Transverse colon (tissue), 4 donors: ENCODE data around the gene SBNO1. TPM values are rescaled to one million over a fixed set of nuclear protein-coding genes. Genes with fewer than 3 reads are reported as not detected.

Experiments used
- DNase-seq: peaks from one replicate; pipeline ENCODE4 v3.0.0-alpha.2; 2019
- H3K27ac ChIP-seq, 4 donors: fragments of 200-600 bp; sonication (generic); 2 replicates each; pipeline ENCODE4 v1.5.1; 2016 to 2018; ENCODE audit warnings: inconsistent platforms in 4 of 4
- H3K27me3 ChIP-seq: fragments of 200-600 bp; sonication (generic); 2 replicates; pipeline ENCODE4 v1.5.1; 2017; ENCODE audit warnings: inconsistent platforms
- H3K36me3 ChIP-seq, 4 donors: fragments of 200-600 bp; sonication (generic); 2 replicates each; pipeline ENCODE4 v1.5.1; 2017 to 2019; ENCODE audit warnings: inconsistent platforms in 4 of 4
- H3K4me1 ChIP-seq, 4 donors: fragments of 200-600 bp; sonication (generic); 2 replicates each; pipeline ENCODE4 v1.5.1; 2017 to 2020; ENCODE audit warnings: inconsistent platforms in 4 of 4
- H3K4me3 ChIP-seq, 4 donors: fragments of 200-600 bp; sonication (generic); 1 replicate in 1 of 4; 2 replicates in 3 of 4; pipeline versions ENCODE4 v1.5.1 to v1.6.1; 2017 to 2019; ENCODE audit warnings: inconsistent platforms in 4 of 4
- H3K9me3 ChIP-seq, 2 donors: fragments of 200-600 bp; sonication (generic); 2 replicates each; pipeline ENCODE4 v1.5.1; 2017 to 2019; ENCODE audit warnings: inconsistent platforms in 2 of 2
- EP300 ChIP-seq: sonication (generic); formaldehyde crosslinking; IDR thresholded peaks from one replicate; pipeline ENCODE4 v1.6.1; 2017; ENCODE audit warnings: antibody characterized with exemption, low read depth
- POLR2A ChIP-seq: fragments of 450-650 bp; IDR thresholded peaks from one replicate; pipeline ENCODE4 v1.6.1; 2016; ENCODE audit warnings: antibody characterized with exemption, mild to moderate bottlenecking, moderate library complexity
- POLR2AphosphoS5 ChIP-seq, 3 donors: sonication (generic); formaldehyde crosslinking; IDR thresholded peaks; one replicate each; pipeline ENCODE4 v1.6.1; 2016; ENCODE audit warnings: antibody characterized with exemption in 3 of 3
- WGBS, 2 donors: methylation state at CpG; one replicate each; pipeline ENCODE4 v1.1.5; 2018; ENCODE audit warnings: low coverage in 1 of 2; 5-methylcytosine and 5-hydroxymethylcytosine counted together
- in situ Hi-C, 4 donors: fragments of 200-750 bp; cut with MboI; loops; one replicate each; pipeline versions ENCODE4 v1.15.0 to v1.15.1; 2017; ENCODE audit warnings: low sequenced_read_pairs in 3 of 4, low pct_ligation_motif_present in 1 of 4, low pct_unique_long_range_greater_than_20kb in 1 of 4
- intact Hi-C: fragments of 100-400 bp; cut with DNase I; formaldehyde crosslinking; loops from one replicate; pipeline ENCODE4 v1.15.1; 2023; ENCODE audit warnings: low total_unique reads
- total RNA-seq, 4 donors: library from RNA; depleted of rRNA; stranded (reverse); fragments of >200 nt; gene quantifications; one replicate each; pipeline ENCODE4 v1.1.0, GENCODE V29; 2016
- TF ChIP-seq, protein P1 (sequence below), 5 experiments: fragments of 200-600 bp in 3 of 5; fragments of 450-650 bp in 2 of 5; sonication (generic) in 3 of 5; IDR thresholded peaks; 1 replicate in 2 of 5; 2 replicates in 3 of 5; pipeline ENCODE4 v1.5.1; 2016 to 2017; ENCODE audit warnings: antibody characterized with exemption in 5 of 5, inconsistent platforms in 3 of 5, mild to moderate bottlenecking in 2 of 5, moderate library complexity in 1 of 5

Gene SBNO1
- total RNA-seq, 4 donors from 2014 or later, result 14.6 to 26.9 (median 23.8) TPM

DNA sequence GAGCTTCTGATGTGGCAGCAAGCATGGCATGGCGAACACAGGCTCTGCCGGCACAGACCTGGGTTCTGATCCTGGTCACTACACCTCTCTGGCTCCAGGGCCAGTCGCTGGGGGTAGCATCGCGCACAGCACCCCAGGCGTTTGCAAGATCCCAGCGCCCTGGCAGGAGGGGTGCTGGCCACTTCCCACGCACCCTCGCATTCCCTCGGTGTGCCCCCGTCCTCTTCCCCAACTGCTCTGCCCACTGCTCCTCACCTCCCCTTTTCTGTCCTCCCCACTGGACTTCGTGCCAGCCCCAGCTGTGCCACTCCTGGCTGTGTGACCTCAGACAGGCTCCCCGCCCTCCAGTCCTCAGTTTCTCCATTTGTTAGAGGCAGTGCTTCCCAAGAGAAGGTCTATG is 95.8 kb downstream of the SBNO1 start:
- Histone ChIP-seq H3K27me3 (no peaks in the 10 kb centered on the region), H3K4me3 (peak overlapping the region in 1 of 4 donors; percentile 96), H3K4me1 (peaks cover 3 to 31% (median 30%) of the 10 kb centered on the region in 4 donors), H3K27ac (peak overlapping the region; percentile 75 to 87 (median 80)), H3K9me3 (no peaks in the 10 kb centered on the region), H3K36me3 (peaks cover 0 to 6% (median 0%) of the 10 kb centered on the region in 4 donors)
- DNase-seq, result no peak
- TF ChIP-seq EP300 (no peak), POLR2A (no peak), POLR2AphosphoS5 (IDR thresholded peaks at IDR 0.05) (no peak)
- TF ChIP-seq, protein P1, sequence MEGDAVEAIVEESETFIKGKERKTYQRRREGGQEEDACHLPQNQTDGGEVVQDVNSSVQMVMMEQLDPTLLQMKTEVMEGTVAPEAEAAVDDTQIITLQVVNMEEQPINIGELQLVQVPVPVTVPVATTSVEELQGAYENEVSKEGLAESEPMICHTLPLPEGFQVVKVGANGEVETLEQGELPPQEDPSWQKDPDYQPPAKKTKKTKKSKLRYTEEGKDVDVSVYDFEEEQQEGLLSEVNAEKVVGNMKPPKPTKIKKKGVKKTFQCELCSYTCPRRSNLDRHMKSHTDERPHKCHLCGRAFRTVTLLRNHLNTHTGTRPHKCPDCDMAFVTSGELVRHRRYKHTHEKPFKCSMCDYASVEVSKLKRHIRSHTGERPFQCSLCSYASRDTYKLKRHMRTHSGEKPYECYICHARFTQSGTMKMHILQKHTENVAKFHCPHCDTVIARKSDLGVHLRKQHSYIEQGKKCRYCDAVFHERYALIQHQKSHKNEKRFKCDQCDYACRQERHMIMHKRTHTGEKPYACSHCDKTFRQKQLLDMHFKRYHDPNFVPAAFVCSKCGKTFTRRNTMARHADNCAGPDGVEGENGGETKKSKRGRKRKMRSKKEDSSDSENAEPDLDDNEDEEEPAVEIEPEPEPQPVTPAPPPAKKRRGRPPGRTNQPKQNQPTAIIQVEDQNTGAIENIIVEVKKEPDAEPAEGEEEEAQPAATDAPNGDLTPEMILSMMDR (IDR thresholded peaks at IDR 0.05), result no peak
- intact Hi-C loops, result no loop called here
- in situ Hi-C loops, result loop anchor here in 1 of 4 donors (10.0 kb wide), 1 partner anchor 96 kb away; the partner anchor contains the start of gene SBNO1
- WGBS, 2 donors, result 84% methylated on average over 13 of the region's 13 CpGs; no CpG with 5 or more reads in 1 of the 2 donors

DNA sequence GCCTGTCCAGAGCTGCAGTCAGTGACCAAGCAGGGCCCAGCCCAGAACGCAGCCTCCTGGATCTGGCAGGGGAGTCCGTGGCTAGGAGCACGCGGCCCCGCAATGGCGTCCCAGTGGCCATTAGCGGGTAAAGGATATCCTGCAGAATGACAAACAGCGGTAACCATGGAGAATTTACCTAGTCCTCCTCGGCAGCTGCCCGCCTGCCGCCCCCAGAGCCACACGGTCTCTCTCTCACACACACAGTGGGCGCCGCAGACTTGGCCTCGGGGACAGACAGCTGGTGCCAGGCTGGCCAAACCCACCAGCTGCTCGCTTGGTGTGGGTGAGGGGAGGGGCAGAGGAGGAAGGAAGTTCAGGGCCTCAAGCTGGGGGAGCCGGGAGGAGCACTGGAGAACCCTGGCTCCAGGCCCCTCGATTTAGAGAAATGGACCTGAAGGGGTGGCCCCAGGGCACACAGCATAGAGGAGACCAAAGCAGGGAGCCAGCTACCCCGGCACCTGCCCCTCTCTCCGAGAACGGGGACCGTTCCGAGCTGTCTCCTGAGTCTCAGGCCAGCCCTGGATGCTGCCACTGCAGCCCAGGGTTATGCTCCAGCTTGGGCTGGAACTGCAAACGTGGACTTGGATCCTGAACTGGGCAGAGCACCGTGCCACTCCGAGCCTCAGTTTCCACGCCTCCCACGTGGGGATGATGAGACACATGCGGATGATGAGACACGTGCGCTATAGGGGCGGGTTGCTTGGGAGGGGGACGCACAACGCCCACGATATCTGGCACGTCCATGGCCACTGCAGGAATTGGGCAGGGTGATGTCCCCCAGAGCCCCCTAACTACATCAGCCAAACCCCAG is 96.4 kb downstream of the SBNO1 start:
- H3K27me3 ChIP-seq, result no peaks in the 10 kb centered on the region
- H3K9me3 ChIP-seq, result no peaks in the 10 kb centered on the region
- intact Hi-C loops, result no loop called here
- in situ Hi-C loops, result loop anchor here in 1 of 4 donors (10.0 kb wide), 1 partner anchor 97 kb away; the partner anchor contains the start of gene SBNO1
- H3K4me3 ChIP-seq, result no peak overlapping the region
- DNase-seq, result peak; percentile 20
- H3K4me1 ChIP-seq, result peaks cover 3 to 31% (median 30%) of the 10 kb centered on the region in 4 donors
- H3K27ac ChIP-seq, result peak overlapping the region; percentile 75 to 87 (median 80)
- peaks cover 0 to 9% (median 0%) of the 10 kb centered on the region in 4 donors for H3K36me3 ChIP-seq
- TF ChIP-seq EP300, result no peak
- TF ChIP-seq, protein P1 (IDR thresholded peaks at IDR 0.05), result no peak
- no peak for TF ChIP-seq POLR2A
- no peak for TF ChIP-seq POLR2AphosphoS5 (IDR thresholded peaks at IDR 0.05)
- WGBS, 2 donors, result 72% methylated on average over 32 of the region's 36 CpGs; no CpG with 5 or more reads in 1 of the 2 donors

DNA sequence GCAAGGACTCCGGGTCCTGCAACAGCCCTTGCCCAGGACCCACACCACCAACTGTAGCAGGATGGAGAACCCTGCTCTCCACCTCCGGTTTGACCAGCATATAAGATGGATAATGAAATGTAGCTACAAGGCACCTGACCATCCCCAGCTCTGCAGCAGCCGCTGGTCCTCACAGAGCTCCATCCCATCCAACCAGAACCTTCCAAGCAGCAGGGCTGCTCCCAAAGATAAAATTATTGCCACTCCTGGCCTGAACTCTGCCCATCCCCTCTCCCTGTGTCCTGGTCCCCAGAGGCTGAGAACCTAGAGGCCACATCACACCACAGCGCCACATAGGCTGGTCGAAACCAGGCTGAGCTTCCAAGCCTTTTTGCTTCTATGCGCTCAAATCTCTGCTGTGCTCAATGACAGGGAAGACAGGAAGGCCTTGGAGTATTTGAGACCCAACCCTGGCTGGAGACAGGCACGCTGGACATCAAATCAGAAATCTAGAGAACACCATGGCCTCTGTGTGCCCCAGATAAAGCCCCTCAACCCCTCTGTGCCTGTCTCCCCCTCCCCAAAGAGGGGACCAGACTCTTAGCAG is 97.2 kb downstream of the SBNO1 start:
- in situ Hi-C loops, result loop anchor here in 1 of 4 donors (10.0 kb wide), 1 partner anchor 97 kb away; the partner anchor contains the start of gene SBNO1

More for the DNA sequence above, 97.2 kb downstream of the SBNO1 start:
- Histone ChIP-seq H3K27ac (peak overlapping the region in 2 of 4 donors; percentile 81 to 87), H3K36me3 (peaks cover 0 to 9% (median 0%) of the 10 kb centered on the region in 4 donors), H3K27me3 (no peaks in the 10 kb centered on the region), H3K4me3 (no peak overlapping the region), H3K9me3 (no peaks in the 10 kb centered on the region), H3K4me1 (peaks cover 3 to 31% (median 28%) of the 10 kb centered on the region in 4 donors)
- intact Hi-C loops, result no loop called here
- TF ChIP-seq POLR2AphosphoS5 (IDR thresholded peaks at IDR 0.05) (no peak), POLR2A (no peak), EP300 (no peak)
- TF ChIP-seq, protein P1 (IDR thresholded peaks at IDR 0.05), result no peak
- 87% methylated on average over 7 of the region's 7 CpGs; no CpG with 5 or more reads in 1 of the 2 donors for WGBS, 2 donors
- no peak for DNase-seq
